B cell (primary cell): ENCODE measurements around the gene LYZL6. TPM values are rescaled to one million over a fixed set of nuclear protein-coding genes. Genes with fewer than 3 reads are reported as not detected.

Experiments used
- ATAC-seq: fragments of 200-7000 bp; cut with Tn5 transposase; one replicate; pipeline ENCODE4 v1.10.0; 2021; ENCODE audit warnings: low read depth, mild to moderate bottlenecking, moderate number of reproducible peaks, moderate library complexity
- CTCF ChIA-PET: fragments of 350-600 bp; sonication (Branson Sonifier 250); formaldehyde crosslinking; loops from one replicate; lab custom pipeline; 2021; ENCODE audit warnings: antibody characterized with exemption, inconsistent platforms; lab: Charles Lee
- POLR2A ChIA-PET: fragments of 350-600 bp; sonication (Branson Sonifier 250); formaldehyde crosslinking; loops from one replicate; lab custom pipeline; 2021; ENCODE audit warnings: antibody characterized with exemption; lab: Charles Lee
- DNase-seq: peaks from one replicate; pipeline ENCODE4 v3.0.0; 2013
- H2AFZ ChIP-seq: 2 replicates; pipeline ENCODE4 v1.6.1; 2012; ENCODE audit warnings: mild to moderate bottlenecking, low read depth, low read length; ENCODE audit not compliant: insufficient read depth, poor library complexity, severe bottlenecking
- H3K27ac ChIP-seq, 2 donors: 1 replicate in 1 of 2; 2 replicates in 1 of 2; pipeline ENCODE4 v1.5.1; 2012 to 2013; ENCODE audit warnings: low read length in 2 of 2, mild to moderate bottlenecking in 2 of 2, moderate library complexity in 1 of 2
- H3K27me3 ChIP-seq, 4 experiments: fragments of 200-600 bp in 1 of 4; sonication (generic) in 1 of 4; replicated peaks in 1 of 4; 1 replicate in 2 of 4; 2 replicates in 2 of 4; pipeline versions ENCODE4 v1.6.1 to v1.7.0; 2013 to 2016; ENCODE audit warnings: low read length in 3 of 4, mild to moderate bottlenecking in 2 of 4, mixed read lengths in 1 of 4, moderate library complexity in 1 of 4; ENCODE audit not compliant: insufficient read depth in 4 of 4, control insufficient read depth in 3 of 4; ENCODE audit errors: control extremely low read depth in 1 of 4
- H3K36me3 ChIP-seq, 2 experiments: replicated peaks in 1 of 2; 1 replicate in 1 of 2; 2 replicates in 1 of 2; pipeline versions ENCODE4 v1.6.1 to v1.7.1; 2013; ENCODE audit warnings: low read length in 1 of 2; ENCODE audit not compliant: insufficient read depth in 2 of 2, control insufficient read depth in 1 of 2; ENCODE audit errors: control extremely low read depth in 1 of 2, extremely low read depth in 1 of 2
- H3K4me1 ChIP-seq, 2 donors: fragments of 200-600 bp in 1 of 2; sonication (generic) in 1 of 2; 1 replicate in 1 of 2; 2 replicates in 1 of 2; pipeline versions ENCODE4 v1.5.1 to v1.6.1; 2013 to 2017; ENCODE audit warnings: low read length in 2 of 2; ENCODE audit not compliant: control insufficient read depth in 2 of 2, insufficient read depth in 2 of 2
- H3K4me2 ChIP-seq: replicated peaks from 2 replicates; pipeline ENCODE3; 2012; ENCODE audit warnings: mild to moderate bottlenecking, low read depth, low read length; ENCODE audit not compliant: poor library complexity, severe bottlenecking
- H3K4me3 ChIP-seq, 5 experiments: fragments of 200-600 bp in 1 of 5; sonication (generic) in 1 of 5; 1 replicate in 3 of 5; 2 replicates in 2 of 5; pipeline versions ENCODE4 v1.5.1 to v1.7.0; 2011 to 2016; ENCODE audit warnings: low read length in 4 of 5, mild to moderate bottlenecking in 4 of 5, low read depth in 2 of 5, control low read depth in 1 of 5, moderate library complexity in 1 of 5; ENCODE audit not compliant: insufficient read depth in 1 of 5; ENCODE audit errors: control extremely low read depth in 1 of 5, extremely low read depth in 1 of 5
- H3K79me2 ChIP-seq: fragments of 200-600 bp; sonication (generic); one replicate; pipeline ENCODE4 v1.6.0; 2016; ENCODE audit warnings: low read length; ENCODE audit not compliant: control insufficient read depth, insufficient read depth
- H3K9ac ChIP-seq: fragments of 200-600 bp; sonication (generic); 2 replicates; pipeline ENCODE4 v1.6.1; 2017; ENCODE audit warnings: mild to moderate bottlenecking, low read length, moderate library complexity
- H3K9me3 ChIP-seq, 3 donors: one replicate each; pipeline versions ENCODE4 v1.6.1 to v1.7.1; 2013; ENCODE audit warnings: low read length in 2 of 3; ENCODE audit not compliant: control insufficient read depth in 2 of 3, insufficient read depth in 1 of 3; ENCODE audit errors: control extremely low read depth in 1 of 3
- H4K20me1 ChIP-seq: 2 replicates; pipeline ENCODE4 v1.6.0; 2012; ENCODE audit warnings: mild to moderate bottlenecking, low read length; ENCODE audit not compliant: insufficient read depth, control insufficient read depth, poor library complexity, severe bottlenecking
- H3K27ac Mint-ChIP-seq: one replicate; pipeline ENCODE4 v1.8.0; 2021; ENCODE audit warnings: mixed read lengths
- H3K27me3 Mint-ChIP-seq: one replicate; pipeline ENCODE4 v1.8.0; 2021; ENCODE audit warnings: mixed read lengths
- H3K4me1 Mint-ChIP-seq: one replicate; pipeline ENCODE4 v1.8.0; 2021; ENCODE audit warnings: mixed read lengths
- H3K4me3 Mint-ChIP-seq: one replicate; pipeline ENCODE4 v1.8.0; 2021; ENCODE audit warnings: mixed read lengths
- H3K9me3 Mint-ChIP-seq: one replicate; pipeline ENCODE4 v1.8.0; 2022; ENCODE audit warnings: mixed read lengths; ENCODE audit not compliant: insufficient read depth
- EZH2 ChIP-seq: IDR thresholded peaks from 2 replicates; pipeline ENCODE4 v1.6.1; 2012; ENCODE audit warnings: borderline replicate concordance, low read depth, mild to moderate bottlenecking, moderate library complexity, low read length; ENCODE audit not compliant: insufficient read depth, poor library complexity, severe bottlenecking
- WGBS: methylation state at CpG from one replicate; pipeline ENCODE4 v1.1.5; 2013; ENCODE audit warnings: missing lambda C conversion rate; ENCODE audit not compliant: insufficient coverage; 5-methylcytosine and 5-hydroxymethylcytosine counted together
- intact Hi-C: fragments of 100-400 bp; cut with micrococcal nuclease; formaldehyde crosslinking; loops from one replicate; pipeline ENCODE4 v1.10.0; 2022
- polyA plus RNA-seq: library from polyadenylated mRNA; depleted of rRNA; stranded (reverse); fragments of >200 nt; gene quantifications from 2 replicates; pipeline ENCODE4 v1.2.3, GENCODE V29; 2012
- total RNA-seq, 2 donors: library from RNA; stranded (reverse); fragments of 120-200 nt in 1 of 2; gene quantifications; 1 replicate in 1 of 2; 2 replicates in 1 of 2; pipeline versions ENCODE4 v1.2.3 to v1.2.4, GENCODE V29; 2013 to 2022
- TF ChIP-seq, protein P1 (sequence below): fragments of 200-600 bp; IDR thresholded peaks from one replicate; pipeline ENCODE4 v1.8.0; 2022; ENCODE audit warnings: antibody characterized with exemption, mild to moderate bottlenecking

Gene LYZL6
- total and polyA plus RNA-seq, 2 donors (not counting 1 experiment from before 2014, with no cell fraction given), result not detected

GRCh38 chr17:35932586-35932985 lies 10.9 kb downstream of the LYZL6 start:
- CTCF ChIA-PET, result no interaction called here

GRCh38 chr17:35931794-35932425 lies 11.6 kb downstream of the LYZL6 start:
- H3K27ac ChIP-seq, result no peak overlapping the region
- H2AFZ ChIP-seq, result no peak overlapping the region
- no peaks in the 10 kb centered on the region for H3K79me2 ChIP-seq
- DNase-seq, result no peak
- H3K4me3 ChIP-seq, result no peak overlapping the region
- WGBS, result 100% methylated on average over 3 of the region's 6 CpGs
- H3K4me1 ChIP-seq, result peaks cover 11 to 12% of the 10 kb centered on the region in 2 donors
- no peaks in the 10 kb centered on the region for H4K20me1 ChIP-seq
- H3K27me3 Mint-ChIP-seq, result peaks cover 8% of the 10 kb centered on the region
- H3K4me2 ChIP-seq, result no peak overlapping the region
- H3K9ac ChIP-seq, result no peak overlapping the region
- peaks cover 0 to 6% (median 2%) of the 10 kb centered on the region in 4 experiments for H3K27me3 ChIP-seq
- no peak for TF ChIP-seq EZH2
- TF ChIP-seq, protein P1, sequence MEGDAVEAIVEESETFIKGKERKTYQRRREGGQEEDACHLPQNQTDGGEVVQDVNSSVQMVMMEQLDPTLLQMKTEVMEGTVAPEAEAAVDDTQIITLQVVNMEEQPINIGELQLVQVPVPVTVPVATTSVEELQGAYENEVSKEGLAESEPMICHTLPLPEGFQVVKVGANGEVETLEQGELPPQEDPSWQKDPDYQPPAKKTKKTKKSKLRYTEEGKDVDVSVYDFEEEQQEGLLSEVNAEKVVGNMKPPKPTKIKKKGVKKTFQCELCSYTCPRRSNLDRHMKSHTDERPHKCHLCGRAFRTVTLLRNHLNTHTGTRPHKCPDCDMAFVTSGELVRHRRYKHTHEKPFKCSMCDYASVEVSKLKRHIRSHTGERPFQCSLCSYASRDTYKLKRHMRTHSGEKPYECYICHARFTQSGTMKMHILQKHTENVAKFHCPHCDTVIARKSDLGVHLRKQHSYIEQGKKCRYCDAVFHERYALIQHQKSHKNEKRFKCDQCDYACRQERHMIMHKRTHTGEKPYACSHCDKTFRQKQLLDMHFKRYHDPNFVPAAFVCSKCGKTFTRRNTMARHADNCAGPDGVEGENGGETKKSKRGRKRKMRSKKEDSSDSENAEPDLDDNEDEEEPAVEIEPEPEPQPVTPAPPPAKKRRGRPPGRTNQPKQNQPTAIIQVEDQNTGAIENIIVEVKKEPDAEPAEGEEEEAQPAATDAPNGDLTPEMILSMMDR, result no peak
- intact Hi-C loops, result no loop called here
- no peak overlapping the region for H3K4me3 Mint-ChIP-seq
- peaks cover 11% of the 10 kb centered on the region for H3K4me1 Mint-ChIP-seq
- H3K36me3 ChIP-seq, result no peaks in the 10 kb centered on the region
- ATAC-seq, result no peak
- H3K27ac Mint-ChIP-seq, result no peak overlapping the region
- ChIA-PET POLR2A (no interaction called here), CTCF (interaction anchor here (1.1 kb wide), 1 partner anchor 142 kb away, joined by 3 read pairs; no protein-coding TSS in a partner anchor)
- H3K9me3 Mint-ChIP-seq, result no peaks in the 10 kb centered on the region
- no peaks in the 10 kb centered on the region for H3K9me3 ChIP-seq

More at GRCh38 chr17:35932586-35932985, 10.9 kb downstream of the LYZL6 start:
- Histone ChIP-seq H3K79me2 (no peaks in the 10 kb centered on the region), H3K9me3 (no peaks in the 10 kb centered on the region), H3K4me2 (no peak overlapping the region), H3K27ac (no peak overlapping the region), H3K4me1 (peaks cover 11 to 12% of the 10 kb centered on the region in 2 donors), H3K9ac (no peak overlapping the region), H3K27me3 (peaks cover 0 to 6% (median 2%) of the 10 kb centered on the region in 4 experiments), H3K4me3 (no peak overlapping the region), H3K36me3 (no peaks in the 10 kb centered on the region), H4K20me1 (no peaks in the 10 kb centered on the region), H2AFZ (no peak overlapping the region)
- Mint-ChIP-seq H3K27ac (no peak overlapping the region), H3K27me3 (peaks cover 8% of the 10 kb centered on the region), H3K4me1 (peaks cover 11% of the 10 kb centered on the region), H3K9me3 (no peaks in the 10 kb centered on the region), H3K4me3 (no peak overlapping the region)
- no peak for ATAC-seq
- POLR2A ChIA-PET, result no interaction called here
- no peak for DNase-seq
- intact Hi-C loops, result no loop called here
- TF ChIP-seq, protein P1, result no peak
- TF ChIP-seq EZH2, result no peak
